Colonic mucosa (tissue), 4 donors: ENCODE results near the gene TAMM41. TPM values are rescaled to one million over a fixed set of nuclear protein-coding genes. Genes with fewer than 3 reads are reported as not detected.

Experiments
- DNase-seq: peaks from one replicate; pipeline ENCODE4 v3.0.0-alpha.2; 2020
- H3K27ac ChIP-seq: fragments of 200-600 bp; one replicate; pipeline ENCODE4 v1.8.0; 2021
- H3K27me3 ChIP-seq: fragments of 200-600 bp; one replicate; pipeline ENCODE4 v1.8.0; 2021
- H3K36me3 ChIP-seq: fragments of 200-600 bp; one replicate; pipeline ENCODE4 v1.8.0; 2021
- H3K4me1 ChIP-seq: fragments of 200-600 bp; one replicate; pipeline ENCODE4 v1.8.0; 2021; ENCODE audit warnings: mild to moderate bottlenecking
- H3K4me3 ChIP-seq: fragments of 200-600 bp; one replicate; pipeline ENCODE4 v1.8.0; 2021
- H3K9ac ChIP-seq, 2 donors: one replicate each; pipeline ENCODE4 v1.7.0; 2013; ENCODE audit warnings: control low read depth in 2 of 2, low read depth in 2 of 2, low read length in 2 of 2
- H3K9me3 ChIP-seq: fragments of 200-600 bp; one replicate; pipeline ENCODE4 v1.8.0; 2021
- CTCF ChIP-seq: fragments of 200-600 bp; IDR thresholded peaks from one replicate; pipeline ENCODE4 v1.8.0; 2022; ENCODE audit warnings: antibody characterized with exemption, mild to moderate bottlenecking
- intact Hi-C: fragments of 100-400 bp; cut with DNase I; formaldehyde crosslinking; loops from one replicate; pipeline ENCODE4 v1.14.1; 2022
- total RNA-seq, 2 donors: library from RNA; stranded (reverse); fragmentation: NEBNext Ultra II Directional in 1 of 2; extraction: Animal tissue kit (Norgen Biotek cat#: 25700) in 1 of 2; gene quantifications; one replicate each; pipeline ENCODE4 v1.2.1, GENCODE V29; 2021
- donor health status: healthy.
- donor health status: DM: no; HTN: no; CAD: no.
- donor health status: DM: no; HTN: no; CAD: no.

Gene TAMM41
- total RNA-seq, 2 donors from 2014 or later = 12.7 to 20.5 TPM

- Histone ChIP-seq H3K4me3 (no peak overlapping the region), H3K36me3 (no peaks in the 10 kb centered on the region), H3K9me3 (no peaks in the 10 kb centered on the region), H3K27ac (no peak overlapping the region), H3K9ac (no peak overlapping the region), H3K27me3 (no peaks in the 10 kb centered on the region), H3K4me1 (no peaks in the 10 kb centered on the region)
- DNase-seq = no peak
- intact Hi-C loops = no loop called here
- TF ChIP-seq CTCF = no peak
Observed at GRCh38 chr3:11780341-11780740, 66.3 kb downstream of the TAMM41 start.

- no peaks in the 10 kb centered on the region for H3K4me1 ChIP-seq
- intact Hi-C loops = no loop called here
- no peak overlapping the region for H3K9ac ChIP-seq
- no peaks in the 10 kb centered on the region for H3K27me3 ChIP-seq
- H3K4me3 ChIP-seq = no peak overlapping the region
- no peaks in the 10 kb centered on the region for H3K36me3 ChIP-seq
- no peaks in the 10 kb centered on the region for H3K9me3 ChIP-seq
- no peak for TF ChIP-seq CTCF
- H3K27ac ChIP-seq = no peak overlapping the region
- DNase-seq = no peak
Observed at GRCh38 chr3:11779626-11780025, 67.1 kb downstream of the TAMM41 start.

- Histone ChIP-seq H3K4me1 (no peaks in the 10 kb centered on the region), H3K9me3 (no peaks in the 10 kb centered on the region), H3K27me3 (no peaks in the 10 kb centered on the region), H3K4me3 (no peak overlapping the region), H3K9ac (no peak overlapping the region), H3K27ac (no peak overlapping the region), H3K36me3 (no peaks in the 10 kb centered on the region)
- intact Hi-C loops = no loop called here
- no peak for TF ChIP-seq CTCF
- DNase-seq = no peak
Observed at GRCh38 chr3:11778248-11778647, 68.4 kb downstream of the TAMM41 start.

GRCh38 chr3:11776346-11776745 lies 70.3 kb downstream of the TAMM41 start:
- intact Hi-C loops = no loop called here
- no peak for DNase-seq
- TF ChIP-seq CTCF = no peak
- no peaks in the 10 kb centered on the region for H3K36me3 ChIP-seq
- H3K9me3 ChIP-seq = no peaks in the 10 kb centered on the region
- no peaks in the 10 kb centered on the region for H3K4me1 ChIP-seq
- no peak overlapping the region for H3K9ac ChIP-seq
- no peaks in the 10 kb centered on the region for H3K27me3 ChIP-seq
- no peak overlapping the region for H3K4me3 ChIP-seq
- no peak overlapping the region for H3K27ac ChIP-seq

- H3K36me3 ChIP-seq = no peaks in the 10 kb centered on the region
- TF ChIP-seq CTCF = no peak
- no peak overlapping the region for H3K27ac ChIP-seq
- peaks cover 5% of the 10 kb centered on the region for H3K4me1 ChIP-seq
- intact Hi-C loops = no loop called here
- no peaks in the 10 kb centered on the region for H3K9me3 ChIP-seq
- H3K27me3 ChIP-seq = no peaks in the 10 kb centered on the region
- H3K4me3 ChIP-seq = no peak overlapping the region
- no peak for DNase-seq
- no peak overlapping the region for H3K9ac ChIP-seq
Observed at GRCh38 chr3:11775493-11775892, 71.2 kb downstream of the TAMM41 start.
